A549 (cell line): ENCODE measurements around the gene NPIPB4. TPM values are rescaled to one million over a fixed set of nuclear protein-coding genes. Genes with fewer than 3 reads are reported as not detected.
"Not testable (repeated sequence)": the region's sequence is repeated elsewhere in the genome, so short reads cannot be mapped to it uniquely, and the experiment has no call there.

Experiments used
- ATAC-seq, 2 experiments: fragments of 200-7000 bp in 1 of 2; fragments of >200 bp in 1 of 2; cut with Nextera tagmentation in 1 of 2; cut with Tn5 transposase in 1 of 2; 3 replicates each; pipeline versions ENCODE4 v1.8.0 to v1.9.1; 2018 to 2020; ENCODE audit warnings: mild to moderate bottlenecking in 1 of 2, moderate library complexity in 1 of 2
- CTCF ChIA-PET: fragments of 300-600 bp; sonication (Branson Sonifier 250); formaldehyde crosslinking; extraction: SDS; loops from one replicate; lab custom pipeline; 2021; ENCODE audit warnings: antibody characterized with exemption, inconsistent platforms; lab: Yijun Ruan, JAX
- POLR2A ChIA-PET: fragments of 350-600 bp; formaldehyde crosslinking; extraction: SDS; loops from one replicate; lab custom pipeline; 2021; ENCODE audit warnings: antibody characterized with exemption, inconsistent platforms; lab: Yijun Ruan, JAX
- DNase-seq, 2 experiments: peaks; one replicate each; pipeline versions ENCODE4 v3.0.0 to v3.0.0-alpha.2; 2011 to 2016; ENCODE audit warnings: low read depth in 1 of 2, low spot score in 1 of 2
- FAIRE-seq: peaks from 2 replicates; lab custom pipeline; 2011; peaks lifted over from hg19 to GRCh38; lab: Jason Lieb, UNC
- H3K27ac ChIP-seq, 2 experiments: fragments of >200 bp; sonication (Bioruptor Twin); formaldehyde crosslinking; 3 replicates each; pipeline ENCODE4 v1.5.1; 2016 to 2017
- H3K4me1 ChIP-seq: fragments of >200 bp; sonication (Bioruptor Twin); formaldehyde crosslinking; 3 replicates; pipeline ENCODE4 v1.6.1; 2016
- H3K4me2 ChIP-seq: fragments of >200 bp; sonication (Bioruptor Twin); formaldehyde crosslinking; 3 replicates; pipeline ENCODE4 v1.6.1; 2016
- H3K4me3 ChIP-seq: fragments of >200 bp; sonication (Bioruptor Twin); formaldehyde crosslinking; 3 replicates; pipeline ENCODE4 v1.5.1; 2016
- H3K9me3 ChIP-seq: fragments of >200 bp; sonication (Bioruptor Twin); formaldehyde crosslinking; 3 replicates; pipeline ENCODE4 v1.6.1; 2016
- WGBS: methylation state at CpG from one replicate; pipeline ENCODE4 v1.1.6; 2017; ENCODE audit errors: missing lambda C conversion rate; 5-methylcytosine and 5-hydroxymethylcytosine counted together
- polyA minus RNA-seq: library from RNA; depleted of rRNA, polyadenylated mRNA; stranded (reverse); fragments of >200 nt; gene quantifications from 2 replicates; pipeline ENCODE4 v1.2.3, GENCODE V29; 2011; rRNA and poly(A)+ RNA removed
- polyA plus RNA-seq, 4 experiments: library from polyadenylated mRNA; depleted of rRNA in 3 of 4; stranded (reverse); fragments of >200 nt; fragmentation: RNase III in 1 of 4; extraction: RNeasy Plus Mini Kit Qiagen cat#74134 plus additional on column Dnase treatment in 1 of 4; gene quantifications; 2 replicates in 3 of 4; 3 replicates in 1 of 4; pipeline ENCODE4 v1.2.3, GENCODE V29; 2011 to 2017

NPIPB4 gene
- polyA plus RNA-seq (2011; rRNA removed) (20.9 and 30.5 TPM in 2 replicates), polyA plus RNA-seq (2017; fragmentation: RNase III; extraction: RNeasy Plus Mini Kit Qiagen cat#74134 plus additional on column Dnase treatment) (24.4 to 29.2 TPM (median 25.5 TPM) in 3 replicates), polyA minus RNA-seq (40.7 and 49.7 TPM in 2 replicates)
- 7.7 and 15.2 TPM in 2 replicates for polyA plus RNA-seq (2012; cell fraction: cytosol; rRNA removed)
- 58.6 and 116 TPM in 2 replicates for polyA plus RNA-seq (2012; cell fraction: nucleus; rRNA removed)

DNA sequence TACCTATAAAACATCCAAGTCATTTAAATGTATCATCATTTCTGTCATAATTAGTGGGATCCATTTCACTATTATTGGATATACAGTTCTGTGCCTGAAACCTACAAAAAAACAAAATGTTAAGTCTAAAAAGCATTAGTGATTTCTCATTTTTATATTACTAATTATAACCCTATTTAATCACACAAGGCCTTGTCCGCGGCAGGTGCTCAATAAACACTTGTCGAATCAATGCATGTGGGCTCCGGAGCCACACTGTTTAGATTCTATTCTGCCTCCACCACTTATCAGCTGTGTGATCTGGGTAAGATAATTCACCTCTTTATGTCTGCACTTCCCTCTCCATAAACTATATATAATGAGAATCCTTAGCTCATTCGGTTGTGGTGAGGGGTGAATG, at the start of gene NPIPB4:
NPIPB4 (minus strand) TSS at position 101 of the 400 bp plus-strand sequence. CDS start 378 bp downstream, outside the sequence.
- H3K27ac ChIP-seq, ATAC-seq, H3K4me3 ChIP-seq, CTCF ChIA-PET, FAIRE-seq, H3K9me3 ChIP-seq, H3K4me2 ChIP-seq, DNase-seq, POLR2A ChIA-PET, H3K4me1 ChIP-seq: not testable (repeated sequence)
- WGBS = no CpG with 5 or more reads among the region's 5 CpGs

DNA sequence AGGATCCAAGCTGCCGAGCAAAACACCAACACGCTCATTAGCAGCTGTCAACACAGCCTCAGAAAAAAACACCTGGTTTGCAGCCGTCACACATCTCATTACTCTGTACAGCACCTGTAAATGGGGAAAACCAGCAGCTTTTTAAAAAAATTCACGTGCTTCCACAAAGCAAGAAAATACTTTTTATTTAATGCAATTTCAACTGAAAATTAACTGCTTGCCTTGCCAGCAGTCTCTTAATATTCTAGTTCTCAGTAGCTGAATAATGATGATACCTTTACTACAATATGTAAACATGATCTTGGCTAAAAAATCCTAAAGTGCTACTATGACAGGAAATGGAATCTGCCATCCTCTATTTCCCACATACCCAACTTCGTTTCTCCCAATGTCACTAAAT, 41.4 kb upstream of the NPIPB4 start:
- POLR2A ChIA-PET, H3K4me3 ChIP-seq, CTCF ChIA-PET, FAIRE-seq, H3K27ac ChIP-seq, H3K4me1 ChIP-seq, H3K4me2 ChIP-seq, ATAC-seq, H3K9me3 ChIP-seq, DNase-seq: not testable (repeated sequence)
- WGBS = 71% methylated on average over 5 of the region's 5 CpGs

- DNase-seq, H3K4me1 ChIP-seq, FAIRE-seq, H3K27ac ChIP-seq, H3K9me3 ChIP-seq, POLR2A ChIA-PET, CTCF ChIA-PET, H3K4me3 ChIP-seq, H3K4me2 ChIP-seq, ATAC-seq: not testable (repeated sequence)
- WGBS = 39% methylated on average over 3 of the region's 3 CpGs
Observed at GRCh38 chr16:21881988-21882387, 24.4 kb upstream of the NPIPB4 start.

- H3K9me3 ChIP-seq, POLR2A ChIA-PET, H3K27ac ChIP-seq, H3K4me1 ChIP-seq, H3K4me3 ChIP-seq, DNase-seq, CTCF ChIA-PET, FAIRE-seq, H3K4me2 ChIP-seq, ATAC-seq: not testable (repeated sequence)
- 100% methylated on average over 1 of the region's 13 CpGs for WGBS
Observed at GRCh38 chr16:21837186-21837585, 20.4 kb downstream of the NPIPB4 start.

DNA sequence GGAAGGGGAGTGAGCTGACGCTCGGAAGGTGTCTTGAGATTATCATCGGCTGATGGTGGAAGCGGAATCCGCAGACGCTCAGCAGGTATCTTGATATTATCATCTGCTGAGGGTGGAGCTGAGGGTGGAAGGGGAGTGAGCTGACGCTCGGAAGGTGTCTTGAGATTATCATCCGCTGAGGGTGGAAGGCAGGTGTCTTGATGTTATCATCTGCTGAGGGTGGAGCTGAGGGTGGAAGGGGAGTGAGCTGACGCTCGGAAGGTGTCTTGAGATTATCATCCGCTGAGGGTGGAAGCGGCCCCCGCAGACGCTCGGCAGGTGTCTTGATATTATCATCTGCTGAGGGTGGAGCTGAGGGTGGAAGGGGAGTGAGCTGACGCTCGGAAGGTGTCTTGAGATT, 21.2 kb downstream of the NPIPB4 start:
- CTCF ChIA-PET, H3K4me2 ChIP-seq, H3K4me1 ChIP-seq, DNase-seq, ATAC-seq, FAIRE-seq, POLR2A ChIA-PET, H3K9me3 ChIP-seq, H3K27ac ChIP-seq, H3K4me3 ChIP-seq: not testable (repeated sequence)
- WGBS = no CpG with 5 or more reads among the region's 18 CpGs

- ATAC-seq, FAIRE-seq: not testable (repeated sequence)
- WGBS = 81% methylated on average over 7 of the region's 24 CpGs
Observed at GRCh38 chr16:21835747-21836146, 21.8 kb downstream of the NPIPB4 start.

DNA sequence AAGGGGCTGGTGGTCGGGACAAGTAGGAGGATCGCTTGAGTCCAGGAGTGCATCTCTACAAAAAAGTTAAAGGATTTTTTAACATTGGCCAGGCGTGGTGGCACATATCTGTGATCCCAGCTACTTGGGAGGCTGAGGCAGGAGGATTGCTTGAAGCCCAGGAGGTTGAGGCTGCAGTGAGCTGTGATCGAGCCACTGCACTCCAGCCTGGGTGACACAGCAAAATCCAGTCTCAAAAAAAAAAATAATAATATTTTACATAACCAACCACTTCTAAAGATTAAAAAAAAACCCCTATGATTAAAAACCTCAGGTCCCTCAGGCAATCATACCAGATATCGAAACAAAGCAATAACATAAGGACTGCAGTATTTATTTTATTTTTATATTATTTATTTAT, 23.3 kb downstream of the NPIPB4 start:
- 74% methylated on average over 3 of the region's 5 CpGs for WGBS
- H3K4me1 ChIP-seq = not testable (repeated sequence)

More at GRCh38 chr16:21835747-21836146, 21.8 kb downstream of the NPIPB4 start:
- CTCF ChIA-PET, H3K4me3 ChIP-seq, H3K9me3 ChIP-seq, H3K4me1 ChIP-seq, POLR2A ChIA-PET, DNase-seq, H3K4me2 ChIP-seq, H3K27ac ChIP-seq: not testable (repeated sequence)

DNA sequence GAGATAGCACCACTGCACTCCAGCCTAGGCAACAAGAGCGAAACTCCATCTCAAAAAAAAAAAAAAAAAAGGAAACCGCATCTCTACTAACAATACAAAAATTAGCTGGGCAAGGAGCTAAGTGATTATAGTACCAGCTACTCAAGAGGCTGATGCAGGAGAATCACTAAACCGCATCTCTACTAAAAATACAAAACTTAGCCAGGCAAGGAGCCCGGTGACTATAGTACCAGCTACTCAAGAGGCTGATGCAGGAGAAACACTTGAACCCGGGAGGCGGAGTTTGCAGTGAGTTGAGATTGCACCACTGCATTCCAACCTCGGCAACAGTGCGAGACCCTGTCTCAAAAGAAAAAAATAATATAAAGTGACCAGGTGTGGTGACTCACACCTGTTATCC, 27.6 kb downstream of the NPIPB4 start:
- CTCF ChIA-PET, FAIRE-seq: not testable (repeated sequence)

More for the DNA sequence above, 23.3 kb downstream of the NPIPB4 start:
- ATAC-seq, CTCF ChIA-PET, FAIRE-seq, H3K4me2 ChIP-seq, H3K4me3 ChIP-seq, H3K9me3 ChIP-seq, POLR2A ChIA-PET, DNase-seq, H3K27ac ChIP-seq: not testable (repeated sequence)

GRCh38 chr16:21826067-21826706, 31.4 kb downstream of the NPIPB4 start:
- FAIRE-seq, H3K4me1 ChIP-seq, H3K4me2 ChIP-seq, DNase-seq, CTCF ChIA-PET, H3K27ac ChIP-seq, ATAC-seq, H3K9me3 ChIP-seq, H3K4me3 ChIP-seq: not testable (repeated sequence)
- POLR2A ChIA-PET = interaction anchor here (0.7 kb wide), 1 partner anchor 16 kb away, joined by 9 read pairs; no protein-coding TSS in a partner anchor
- 77% methylated on average over 5 of the region's 5 CpGs for WGBS

More for the DNA sequence above, 27.6 kb downstream of the NPIPB4 start:
- 63% methylated on average over 8 of the region's 8 CpGs for WGBS
- H3K4me1 ChIP-seq, POLR2A ChIA-PET, ATAC-seq, H3K27ac ChIP-seq, H3K4me3 ChIP-seq, H3K4me2 ChIP-seq, DNase-seq, H3K9me3 ChIP-seq: not testable (repeated sequence)

DNA sequence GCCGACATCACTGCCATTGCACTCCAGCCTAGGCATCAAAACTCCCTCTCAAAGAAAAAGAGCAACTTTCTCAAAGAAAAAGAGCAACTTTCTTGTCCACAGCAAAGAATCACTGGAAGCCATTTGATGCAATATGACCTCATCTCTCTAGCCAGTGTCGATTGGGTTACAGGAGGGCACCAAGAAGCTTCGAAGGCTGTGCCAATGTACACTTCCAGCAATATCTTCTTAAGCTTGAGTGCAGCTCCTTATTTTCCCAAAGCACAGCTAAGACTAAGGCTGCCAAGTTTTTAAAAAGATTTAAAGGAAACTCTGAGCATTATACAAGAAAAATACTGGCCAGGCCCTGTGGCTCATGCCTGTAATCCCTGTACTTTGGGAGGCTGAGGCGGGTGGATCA, 32.0 kb downstream of the NPIPB4 start:
- H3K4me3 ChIP-seq, H3K4me2 ChIP-seq, H3K4me1 ChIP-seq, H3K27ac ChIP-seq, H3K9me3 ChIP-seq, CTCF ChIA-PET, ATAC-seq, FAIRE-seq, DNase-seq: not testable (repeated sequence)
- WGBS = 81% methylated on average over 4 of the region's 4 CpGs
- POLR2A ChIA-PET = interaction anchor here (0.7 kb wide), 1 partner anchor 16 kb away, joined by 9 read pairs; no protein-coding TSS in a partner anchor

DNA sequence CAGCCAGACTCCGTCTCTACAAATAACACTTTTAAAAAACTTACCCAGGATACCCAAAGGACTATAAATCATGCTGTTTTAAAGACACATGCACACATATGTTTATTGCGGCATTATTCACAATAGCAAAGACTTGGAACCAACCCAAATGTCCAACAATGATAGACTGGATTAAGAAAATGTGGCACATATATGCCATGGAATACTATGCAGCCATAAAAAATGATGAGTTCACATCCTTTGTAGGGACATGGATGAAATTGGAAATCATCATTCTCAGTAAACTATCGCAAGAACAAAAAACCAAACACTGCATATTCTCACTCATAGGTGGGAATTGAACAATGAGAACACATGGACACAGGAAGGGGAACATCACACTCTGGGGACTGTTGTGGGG, 34.3 kb downstream of the NPIPB4 start:
- H3K9me3 ChIP-seq, FAIRE-seq, H3K4me1 ChIP-seq, ATAC-seq, DNase-seq, CTCF ChIA-PET, H3K27ac ChIP-seq, POLR2A ChIA-PET, H3K4me3 ChIP-seq, H3K4me2 ChIP-seq: not testable (repeated sequence)
- 94% methylated on average over 2 of the region's 3 CpGs for WGBS
